Measurements from ENCODE around the gene PYGO2.
"Not testable (repeated sequence)": the region's sequence is repeated elsewhere in the genome, so short reads cannot be mapped to it uniquely, and the experiment has no call there.

PYGO2 gene

GRCh38 chr1:154940213-154940560 lies 21.4 kb downstream of the PYGO2 start:
- peak; percentile 70 for DNase-seq

DNA sequence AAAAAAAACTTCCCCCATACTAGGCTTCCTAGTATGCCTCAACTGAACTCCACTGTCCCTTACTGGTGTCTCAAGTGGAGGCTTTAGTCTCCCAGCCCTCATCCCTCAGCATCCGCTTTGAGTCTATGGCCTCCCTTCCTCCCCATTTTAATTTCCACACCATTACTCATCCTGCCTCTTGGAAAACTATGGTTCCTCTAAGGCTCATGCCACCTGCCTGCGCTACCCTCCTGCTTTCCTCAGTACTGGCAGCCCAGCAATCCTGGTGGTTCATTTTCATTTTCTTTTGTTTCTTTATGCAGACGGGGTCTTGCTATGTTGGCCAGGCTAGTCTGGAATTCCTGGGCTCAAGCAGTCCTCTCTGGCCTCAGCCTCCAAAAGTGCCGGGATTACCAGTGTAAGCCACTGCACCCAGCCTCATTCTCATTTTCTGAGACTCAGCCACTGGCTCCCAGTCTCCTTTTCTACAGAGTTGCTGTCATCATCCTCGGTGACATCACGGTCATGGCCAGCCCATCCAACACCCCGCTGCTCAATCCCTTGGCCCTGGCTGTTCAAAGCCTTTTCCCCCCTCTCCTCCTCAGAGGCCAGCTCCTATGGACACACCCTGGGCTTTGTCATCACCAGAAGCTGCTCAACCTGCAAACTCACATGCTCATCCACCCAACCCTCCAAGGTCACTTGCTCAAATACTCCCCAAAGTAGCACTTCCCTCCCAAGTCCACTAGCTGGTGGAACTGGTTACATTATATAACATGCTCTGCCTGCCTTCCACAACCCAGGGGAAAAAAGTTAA lies 22.8 kb downstream of the PYGO2 start:
- no peak for DNase-seq

GRCh38 chr1:154937988-154938386 lies 23.6 kb downstream of the PYGO2 start:
- DNase-seq: no peak

DNA sequence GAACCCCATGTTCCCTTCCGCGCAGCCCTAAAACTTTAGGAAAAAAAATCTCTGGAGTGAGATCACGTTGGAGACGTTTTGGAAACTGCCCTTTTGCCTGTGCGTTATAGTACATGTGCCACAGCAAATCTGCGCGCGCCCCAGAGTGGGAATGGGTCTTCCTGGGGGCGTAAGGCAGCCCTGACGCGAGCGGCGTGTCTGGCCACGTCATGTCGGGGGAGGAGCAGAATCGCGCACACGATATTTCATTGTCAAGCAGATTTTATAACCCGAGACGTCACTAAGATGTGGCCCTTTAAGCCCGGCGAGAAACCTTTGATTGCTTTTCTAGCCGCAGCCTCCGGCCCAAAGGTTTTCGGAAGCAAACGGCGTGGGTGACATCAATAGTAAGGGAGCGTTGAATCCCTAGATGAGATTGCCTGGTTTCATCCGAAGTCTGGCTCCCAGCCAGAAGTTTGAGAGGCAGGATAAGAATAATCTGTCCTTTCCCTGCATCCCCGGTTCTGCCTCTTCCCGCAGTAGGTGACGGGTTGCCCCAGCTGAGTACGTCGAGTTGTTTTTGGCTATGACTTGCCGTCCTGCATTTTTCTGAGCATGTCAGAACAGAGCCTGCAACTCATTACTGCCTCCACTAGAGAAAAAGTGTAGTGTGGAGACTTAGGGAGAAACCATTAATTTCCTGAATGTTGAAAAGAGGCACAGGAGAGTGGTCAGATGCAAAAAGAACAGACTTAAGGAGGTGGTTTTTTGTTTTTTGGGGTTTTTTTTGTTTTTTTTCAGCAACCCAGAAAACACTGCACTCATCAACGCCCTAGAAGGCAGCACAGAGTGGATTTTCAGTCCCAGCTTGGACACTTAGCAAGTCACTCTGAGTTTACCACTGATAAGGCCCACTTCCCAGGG lies 24.2 kb downstream of the PYGO2 start:
- peak; percentile 89 for DNase-seq

- peak; percentile 96 for DNase-seq
Observed at GRCh38 chr1:154936555-154937084, 25.0 kb downstream of the PYGO2 start, which contains the start of gene PMVK. Gene PMVK, minus strand, starts transcription at chr1:154936719. Its CDS starts 34 bp downstream, at chr1:154936685.

DNA sequence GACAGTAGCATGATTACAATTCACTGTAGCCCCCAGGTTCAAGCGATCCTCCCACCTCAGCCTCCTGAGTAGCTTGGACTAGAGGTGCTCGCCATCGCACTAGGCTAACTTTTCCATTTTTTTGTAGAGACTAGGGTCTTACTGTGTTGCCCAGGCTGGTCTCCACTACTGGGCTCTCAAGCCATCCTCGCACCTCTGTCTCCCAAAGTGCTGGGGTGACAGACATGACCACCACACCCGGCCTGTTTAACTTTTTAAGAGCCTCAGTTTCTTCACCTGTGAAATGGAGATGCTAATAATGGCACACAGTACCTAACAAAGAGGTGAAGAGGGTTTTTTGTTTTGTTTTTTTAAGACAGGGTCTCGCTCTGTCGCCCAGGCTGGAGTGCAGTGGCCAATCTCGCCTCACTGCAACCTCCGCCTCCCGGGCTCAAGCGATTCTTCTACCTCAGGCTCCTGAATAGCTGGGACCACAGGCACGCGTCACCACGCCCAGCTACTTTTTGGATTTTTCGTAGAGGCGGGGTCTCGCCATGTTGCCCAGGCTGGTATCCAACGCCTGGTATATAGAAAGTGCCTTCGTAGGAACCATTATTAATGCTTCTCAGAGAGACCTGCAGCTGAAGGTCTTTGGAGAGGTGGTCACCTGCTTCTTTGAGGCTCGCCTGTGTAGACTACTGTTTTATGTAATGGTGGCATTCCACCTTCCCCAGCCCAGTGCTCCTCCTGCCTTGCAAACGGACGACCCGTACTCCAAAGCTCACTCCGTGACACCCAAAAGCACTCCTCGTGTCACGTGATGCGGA lies 25.6 kb downstream of the PYGO2 start:
- no peak for DNase-seq

DNA sequence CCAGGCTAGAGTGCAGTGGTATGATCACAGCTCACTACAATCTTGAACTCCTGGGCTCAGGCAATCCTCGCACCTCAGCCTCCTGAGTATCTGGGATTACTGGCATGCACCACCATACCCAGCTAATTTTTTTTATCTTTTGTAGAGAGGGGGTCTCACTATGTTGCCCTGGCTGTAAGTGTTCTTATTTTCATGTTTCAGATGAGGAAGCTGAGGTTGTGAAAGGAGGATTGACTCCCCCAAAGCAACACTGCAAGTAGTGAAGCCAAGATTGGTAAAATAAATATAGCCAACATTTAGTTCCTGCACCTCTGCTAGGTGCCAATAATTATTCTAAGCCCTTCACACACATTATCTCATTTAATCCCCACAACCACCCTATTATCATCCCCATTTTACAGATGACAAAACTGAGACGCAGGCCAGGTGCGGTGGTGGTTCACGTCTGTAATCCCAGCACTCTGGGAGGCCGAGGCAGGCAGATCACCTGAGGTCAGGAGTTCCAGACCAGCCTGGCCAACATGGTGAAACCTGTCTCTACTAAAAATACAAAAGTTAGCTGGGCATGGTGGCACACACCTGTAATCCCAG lies 27.1 kb downstream of the PYGO2 start:
- no peak for DNase-seq

GRCh38 chr1:154931940-154932487 lies 29.6 kb downstream of the PYGO2 start:
- DNase-seq: no peak

GRCh38 chr1:154926201-154926600 lies 35.4 kb downstream of the PYGO2 start:
- no peak for DNase-seq

- no peak for DNase-seq
Observed at GRCh38 chr1:154925335-154926170, 36.0 kb downstream of the PYGO2 start.

GRCh38 chr1:154923695-154924094 lies 37.9 kb downstream of the PYGO2 start:
- no peak for DNase-seq

DNA sequence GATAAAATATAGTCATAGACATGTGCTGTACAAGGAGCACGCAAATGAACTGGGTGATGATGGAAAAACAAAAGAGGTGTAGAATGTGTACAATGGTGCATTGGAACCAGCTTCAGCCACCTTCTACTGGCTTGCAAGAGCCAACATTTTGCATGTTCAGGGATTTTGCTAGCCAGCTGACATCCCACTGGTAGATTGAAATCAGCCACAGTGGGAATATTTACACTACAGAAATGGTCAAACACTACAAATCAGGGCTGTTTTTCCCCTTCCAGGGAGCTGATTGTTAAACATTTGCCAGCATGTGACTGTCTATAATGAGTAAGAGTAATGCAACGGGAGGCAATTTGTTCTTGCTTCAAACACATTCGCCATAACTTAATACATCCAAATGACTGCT lies 48.3 kb downstream of the PYGO2 start:
- DNase-seq: no peak

- DNase-seq: no peak
Observed at GRCh38 chr1:154912755-154913154, 48.8 kb downstream of the PYGO2 start.

DNA sequence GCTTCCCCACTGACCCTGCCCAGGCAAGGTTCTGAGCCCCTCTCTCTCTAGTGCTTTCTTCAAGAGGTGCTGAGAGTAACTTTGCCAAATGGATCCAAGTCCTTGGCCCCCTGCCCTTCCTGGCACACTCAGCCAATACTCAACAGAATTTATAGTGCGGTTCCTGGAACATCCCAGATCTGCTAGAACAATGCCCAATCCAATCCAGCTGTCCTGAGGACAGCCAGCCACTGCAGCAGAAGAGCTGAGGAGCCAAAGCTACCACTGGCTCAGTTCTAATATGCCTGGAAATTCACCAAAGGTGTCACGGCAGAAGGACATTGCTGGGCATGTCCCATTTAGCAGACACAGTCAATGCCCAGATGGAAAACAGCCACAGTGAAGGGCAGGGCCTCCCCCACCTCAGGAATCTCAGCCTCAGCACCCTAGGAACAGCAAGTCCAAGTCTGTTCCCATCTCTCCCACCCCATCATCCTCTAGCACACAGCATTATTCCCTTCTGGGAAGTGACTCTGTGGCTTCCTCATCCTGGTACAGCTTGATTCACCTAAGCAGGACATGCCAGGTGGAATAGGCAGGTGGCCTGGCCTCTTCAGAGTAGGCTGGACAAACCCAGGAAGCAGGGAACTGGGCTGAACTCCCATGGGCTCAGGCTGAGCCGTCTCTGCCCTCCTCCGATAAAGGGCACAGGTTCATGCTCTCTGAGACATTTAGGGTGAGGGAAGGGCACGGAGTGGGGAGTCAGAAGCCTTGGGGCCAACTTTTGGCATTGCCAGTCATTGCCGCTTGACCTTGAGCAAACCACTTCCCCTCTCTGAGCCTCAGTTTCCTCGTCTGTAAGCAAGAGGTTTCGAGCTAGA lies 49.7 kb downstream of the PYGO2 start:
- no peak for DNase-seq

GRCh38 chr1:154910851-154911250 lies 50.7 kb downstream of the PYGO2 start:
- no peak for DNase-seq

GRCh38 chr1:154908937-154909336 lies 52.6 kb downstream of the PYGO2 start:
- DNase-seq: no peak

DNA sequence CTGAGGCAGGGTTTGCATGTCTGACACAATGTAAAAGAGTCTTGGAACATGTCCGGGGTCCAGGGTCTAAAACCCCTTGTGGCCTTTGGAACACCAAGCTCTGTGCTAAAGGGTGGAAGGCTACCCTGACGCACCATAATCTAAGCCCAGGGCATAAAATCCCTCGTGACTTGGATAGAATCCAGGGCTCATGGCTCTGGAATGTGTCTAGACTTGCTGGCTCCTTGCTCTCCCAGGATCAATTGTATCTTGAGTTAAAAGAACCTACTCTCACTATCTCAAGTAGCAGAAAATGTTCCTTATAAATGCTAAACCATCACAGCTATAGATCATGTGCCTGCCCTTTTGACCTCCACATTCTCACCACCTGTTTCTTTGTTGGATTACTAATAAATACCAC lies 53.5 kb downstream of the PYGO2 start:
- DNase-seq: not testable (repeated sequence)
